Measurements from ENCODE around the gene INO80.
A peak's percentile ranks its signal among the peaks of the same experiment; 100 is the strongest.
"Not testable (repeated sequence)": the region's sequence is repeated elsewhere in the genome, so short reads cannot be mapped to it uniquely, and the experiment has no call there.

The INO80 gene

GRCh38 chr15:41150279-41150678 is 34.2 kb upstream of the INO80 start:
- Histone ChIP-seq H3K4me2 (ENCODE audit: low read length, poor library complexity, severe bottlenecking) (no peak overlapping the region), H3K4me1 (ENCODE audit: control insufficient read depth, insufficient read depth, low read depth, low read length) (peaks cover 1% of the 10 kb centered on the region), H3K79me1 (replicated peaks; ENCODE audit: low read length, poor library complexity, severe bottlenecking) (no peaks in the 10 kb centered on the region), H2AFZ (ENCODE audit: low read depth, low read length) (no peak overlapping the region), H3K14ac (ENCODE audit: low read length in 2 of 2) (no peak overlapping the region), H3K36me3 (ENCODE audit: control insufficient read depth in 1 of 2, insufficient read depth in 2 of 2, low read depth in 1 of 2, low read length in 2 of 2) (no peaks in the 10 kb centered on the region), H4K8ac (ENCODE audit: low read length) (no peak overlapping the region), H3K4ac (ENCODE audit: low read depth in 1 of 2, low read length in 2 of 2) (no peak overlapping the region), H3K4me3 (ENCODE audit: insufficient read depth in 1 of 2, low read depth in 1 of 2, low read length in 2 of 2) (no peak overlapping the region), H2AK5ac (ENCODE audit: low read length, severe bottlenecking) (no peak overlapping the region), H2BK12ac (ENCODE audit: low read length in 2 of 2) (no peak overlapping the region), H3K23ac (ENCODE audit: low read length in 2 of 2) (no peak overlapping the region), H3K9ac (ENCODE audit: low read length) (no peak overlapping the region), H2BK15ac (ENCODE audit: low read depth, poor library complexity, severe bottlenecking) (no peak overlapping the region), H3K27me3 (ENCODE audit: control insufficient read depth in 1 of 2, insufficient read depth in 1 of 2, low read length in 2 of 2) (no peaks in the 10 kb centered on the region), H2BK120ac (ENCODE audit: low read depth, low read length) (no peak overlapping the region), H4K91ac (ENCODE audit: low read length) (no peak overlapping the region), H3K18ac (ENCODE audit: low read depth in 1 of 2, low read length in 2 of 2) (no peak overlapping the region), H3K9me3 (ENCODE audit: control insufficient read depth, low read length) (no peaks in the 10 kb centered on the region), H2BK5ac (ENCODE audit: low read depth, low read length, poor library complexity, severe bottlenecking) (no peak overlapping the region), H3K27ac (ENCODE audit: low read length, poor library complexity, severe bottlenecking) (no peak overlapping the region)
- 71% methylated on average over 4 of the region's 4 CpGs for WGBS
- peak; percentile 19 for DNase-seq

DNA sequence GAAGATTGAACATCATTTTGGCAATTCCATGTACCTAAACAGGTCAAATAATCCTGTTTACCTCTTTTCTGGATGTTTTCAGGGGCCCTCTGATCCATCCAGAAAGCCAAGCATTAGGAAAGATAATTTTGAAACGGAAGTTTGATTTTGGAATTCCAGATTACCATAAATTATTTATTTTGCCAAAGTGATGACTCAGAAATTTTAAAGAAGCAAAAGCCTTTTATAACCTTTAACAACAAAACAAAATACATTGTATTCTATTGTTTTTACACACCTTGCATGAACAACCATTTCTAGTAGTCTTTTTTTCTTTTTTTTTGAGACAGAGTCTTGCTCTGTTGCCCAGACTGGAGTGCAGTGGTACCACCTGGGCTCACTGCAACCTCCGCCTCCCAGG is 32.0 kb upstream of the INO80 start:
- Histone ChIP-seq H4K8ac (ENCODE audit: low read length) (no peak overlapping the region), H3K4me1 (ENCODE audit: control insufficient read depth, insufficient read depth, low read depth, low read length) (peaks cover 1% of the 10 kb centered on the region), H3K27ac (ENCODE audit: low read length, poor library complexity, severe bottlenecking) (no peak overlapping the region), H3K36me3 (ENCODE audit: control insufficient read depth in 1 of 2, insufficient read depth in 2 of 2, low read depth in 1 of 2, low read length in 2 of 2) (no peaks in the 10 kb centered on the region), H4K91ac (ENCODE audit: low read length) (no peak overlapping the region), H2AK5ac (ENCODE audit: low read length, severe bottlenecking) (no peak overlapping the region), H2BK120ac (ENCODE audit: low read depth, low read length) (no peak overlapping the region), H3K9ac (ENCODE audit: low read length) (no peak overlapping the region), H3K27me3 (ENCODE audit: control insufficient read depth in 1 of 2, insufficient read depth in 1 of 2, low read length in 2 of 2) (no peaks in the 10 kb centered on the region), H3K4me3 (ENCODE audit: insufficient read depth in 1 of 2, low read depth in 1 of 2, low read length in 2 of 2) (no peak overlapping the region), H3K9me3 (ENCODE audit: control insufficient read depth, low read length) (no peaks in the 10 kb centered on the region), H3K14ac (ENCODE audit: low read length in 2 of 2) (no peak overlapping the region), H2BK15ac (ENCODE audit: low read depth, poor library complexity, severe bottlenecking) (no peak overlapping the region), H2BK5ac (ENCODE audit: low read depth, low read length, poor library complexity, severe bottlenecking) (no peak overlapping the region), H3K79me1 (replicated peaks; ENCODE audit: low read length, poor library complexity, severe bottlenecking) (no peaks in the 10 kb centered on the region), H2AFZ (ENCODE audit: low read depth, low read length) (no peak overlapping the region), H3K18ac (ENCODE audit: low read depth in 1 of 2, low read length in 2 of 2) (no peak overlapping the region), H2BK12ac (ENCODE audit: low read length in 2 of 2) (no peak overlapping the region), H3K23ac (ENCODE audit: low read length in 2 of 2) (no peak overlapping the region), H3K4ac (ENCODE audit: low read depth in 1 of 2, low read length in 2 of 2) (no peak overlapping the region), H3K4me2 (ENCODE audit: low read length, poor library complexity, severe bottlenecking) (no peak overlapping the region)
- DNase-seq = no peak
- 100% methylated on average over 1 of the region's 2 CpGs for WGBS

GRCh38 chr15:41139619-41140018 is 23.5 kb upstream of the INO80 start:
- H3K27ac ChIP-seq (ENCODE audit: low read length, poor library complexity, severe bottlenecking) = no peak overlapping the region
- H3K18ac ChIP-seq (ENCODE audit: low read depth in 1 of 2, low read length in 2 of 2) = no peak overlapping the region

DNA sequence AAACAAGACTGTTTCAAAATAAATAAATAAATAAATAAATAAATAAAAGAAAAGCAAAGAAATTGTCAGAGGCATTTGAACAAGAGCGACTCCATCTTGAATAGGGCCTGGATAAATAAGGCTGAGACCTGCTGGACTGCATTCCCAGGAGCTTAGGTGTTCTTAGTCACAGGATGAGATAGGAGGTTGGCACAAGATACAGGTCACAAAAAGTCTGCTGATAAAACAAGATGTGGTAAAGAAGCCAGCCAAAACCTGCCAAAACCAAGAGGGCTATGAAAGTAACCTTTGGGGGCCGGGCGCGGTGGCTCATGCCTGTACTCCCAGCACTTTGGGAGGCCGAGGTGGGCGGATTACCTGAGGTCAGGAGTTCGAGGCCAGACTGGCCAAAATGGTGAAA is 23.0 kb upstream of the INO80 start:
- not testable (repeated sequence) for H3K18ac ChIP-seq (ENCODE audit: low read depth in 1 of 2, low read length in 2 of 2); H2BK5ac ChIP-seq (ENCODE audit: low read depth, low read length, poor library complexity, severe bottlenecking); H3K27ac ChIP-seq (ENCODE audit: low read length, poor library complexity, severe bottlenecking); H3K79me1 ChIP-seq (replicated peaks; ENCODE audit: low read length, poor library complexity, severe bottlenecking); H3K14ac ChIP-seq (ENCODE audit: low read length in 2 of 2); H3K4me1 ChIP-seq (ENCODE audit: control insufficient read depth, insufficient read depth, low read depth, low read length); H3K4ac ChIP-seq (ENCODE audit: low read depth in 1 of 2, low read length in 2 of 2); H3K4me3 ChIP-seq (ENCODE audit: insufficient read depth in 1 of 2, low read depth in 1 of 2, low read length in 2 of 2); H3K27me3 ChIP-seq (ENCODE audit: control insufficient read depth in 1 of 2, insufficient read depth in 1 of 2, low read length in 2 of 2); H3K9ac ChIP-seq (ENCODE audit: low read length); H3K36me3 ChIP-seq (ENCODE audit: control insufficient read depth in 1 of 2, insufficient read depth in 2 of 2, low read depth in 1 of 2, low read length in 2 of 2); H4K91ac ChIP-seq (ENCODE audit: low read length); H2BK12ac ChIP-seq (ENCODE audit: low read length in 2 of 2); H3K9me3 ChIP-seq (ENCODE audit: control insufficient read depth, low read length); DNase-seq; H2AFZ ChIP-seq (ENCODE audit: low read depth, low read length); H3K23ac ChIP-seq (ENCODE audit: low read length in 2 of 2); H4K8ac ChIP-seq (ENCODE audit: low read length); H2AK5ac ChIP-seq (ENCODE audit: low read length, severe bottlenecking); H3K4me2 ChIP-seq (ENCODE audit: low read length, poor library complexity, severe bottlenecking); H2BK15ac ChIP-seq (ENCODE audit: low read depth, poor library complexity, severe bottlenecking); H2BK120ac ChIP-seq (ENCODE audit: low read depth, low read length)
- WGBS = 95% methylated on average over 7 of the region's 7 CpGs

More at GRCh38 chr15:41139619-41140018, 23.5 kb upstream of the INO80 start:
- Histone ChIP-seq H2BK15ac (ENCODE audit: low read depth, poor library complexity, severe bottlenecking) (no peak overlapping the region), H3K14ac (ENCODE audit: low read length in 2 of 2) (no peak overlapping the region), H3K27me3 (ENCODE audit: control insufficient read depth in 1 of 2, insufficient read depth in 1 of 2, low read length in 2 of 2) (no peaks in the 10 kb centered on the region), H3K4me3 (ENCODE audit: insufficient read depth in 1 of 2, low read depth in 1 of 2, low read length in 2 of 2) (no peak overlapping the region), H3K23ac (ENCODE audit: low read length in 2 of 2) (no peak overlapping the region), H3K36me3 (ENCODE audit: control insufficient read depth in 1 of 2, insufficient read depth in 2 of 2, low read depth in 1 of 2, low read length in 2 of 2) (no peaks in the 10 kb centered on the region), H3K9me3 (ENCODE audit: control insufficient read depth, low read length) (no peaks in the 10 kb centered on the region), H2AK5ac (ENCODE audit: low read length, severe bottlenecking) (no peak overlapping the region), H3K4me2 (ENCODE audit: low read length, poor library complexity, severe bottlenecking) (no peak overlapping the region), H4K8ac (ENCODE audit: low read length) (no peak overlapping the region), H3K4me1 (ENCODE audit: control insufficient read depth, insufficient read depth, low read depth, low read length) (no peaks in the 10 kb centered on the region), H2BK12ac (ENCODE audit: low read length in 2 of 2) (no peak overlapping the region), H3K4ac (ENCODE audit: low read depth in 1 of 2, low read length in 2 of 2) (no peak overlapping the region), H3K79me1 (replicated peaks; ENCODE audit: low read length, poor library complexity, severe bottlenecking) (no peaks in the 10 kb centered on the region), H3K9ac (ENCODE audit: low read length) (no peak overlapping the region), H4K91ac (ENCODE audit: low read length) (no peak overlapping the region), H2BK120ac (ENCODE audit: low read depth, low read length) (no peak overlapping the region), H2AFZ (ENCODE audit: low read depth, low read length) (no peak overlapping the region), H2BK5ac (ENCODE audit: low read depth, low read length, poor library complexity, severe bottlenecking) (no peak overlapping the region)
- 100% methylated on average over 4 of the region's 5 CpGs for WGBS
- no peak for DNase-seq
